Right ventricle myocardium inferior (tissue), 1 donor: ENCODE results near the gene SPRR3. TPM values are rescaled to one million over a fixed set of nuclear protein-coding genes. Genes with fewer than 3 reads are reported as not detected.
"Not testable (repeated sequence)": the region's sequence is repeated elsewhere in the genome, so short reads cannot be mapped to it uniquely, and the experiment has no call there.

ENCODE experiments used
- ATAC-seq: fragments of 200-7000 bp; cut with Tn5 transposase; one replicate; pipeline ENCODE4 v1.9.1; 2020; ENCODE audit warnings: mild to moderate bottlenecking, moderate library complexity
- DNase-seq: peaks from one replicate; pipeline ENCODE4 v3.0.0; 2021; ENCODE audit errors: missing footprints
- intact Hi-C: fragments of 100-400 bp; cut with DNase I; formaldehyde crosslinking; loops from one replicate; pipeline ENCODE4 v1.11.0; 2022
- total RNA-seq: library from RNA; stranded (reverse); fragmentation: NEBNext Ultra II Directional; extraction: Animal tissue kit (Norgen Biotek cat#: 25700); gene quantifications from one replicate; pipeline ENCODE4 v1.2.1, GENCODE V29; 2021
- donor health status: DM: no; HTN: yes; CAD: no; lungs with severe emphysema.

SPRR3 gene
- total RNA-seq, 1 donor from 2014 or later, result not detected

GRCh38 chr1:152981146-152981871 lies 20.2 kb upstream of the SPRR3 start:
- ATAC-seq, result no peak
- no peak for DNase-seq
- intact Hi-C loops, result no loop called here

GRCh38 chr1:152982076-152982475 lies 19.5 kb upstream of the SPRR3 start:
- ATAC-seq (no peak), DNase-seq (no peak)
- intact Hi-C loops, result no loop called here

- DNase-seq (no peak), ATAC-seq (no peak)
- intact Hi-C loops, result no loop called here
Observed at GRCh38 chr1:152983234-152983633, 18.3 kb upstream of the SPRR3 start.

- no peak for ATAC-seq
- intact Hi-C loops, result no loop called here
- DNase-seq, result no peak
Observed at GRCh38 chr1:152983743-152984142, 17.8 kb upstream of the SPRR3 start, which contains the start of gene SPRR1A. SPRR1A (plus strand) TSS chr1:152984081; CDS start chr1:152985231, 1,150 bp downstream.

GRCh38 chr1:152986578-152986977 lies 15.0 kb upstream of the SPRR3 start:
- ATAC-seq (no peak), DNase-seq (no peak)
- intact Hi-C loops, result no loop called here

- intact Hi-C loops, result no loop called here
- DNase-seq (no peak), ATAC-seq (no peak)
Observed at GRCh38 chr1:152993186-152993585, 8.4 kb upstream of the SPRR3 start.

- DNase-seq (no peak), ATAC-seq (no peak)
- intact Hi-C loops, result no loop called here
Observed at GRCh38 chr1:152995842-152996241, 5.7 kb upstream of the SPRR3 start.

GRCh38 chr1:152996633-152997400 lies 4.7 kb upstream of the SPRR3 start:
- intact Hi-C loops, result no loop called here
- ATAC-seq, result no peak
- DNase-seq, result no peak

GRCh38 chr1:152997901-152998300 lies 3.6 kb upstream of the SPRR3 start:
- intact Hi-C loops, result no loop called here
- ATAC-seq (no peak), DNase-seq (no peak)

GRCh38 chr1:152998476-152998875 lies 3.1 kb upstream of the SPRR3 start:
- intact Hi-C loops, result no loop called here
- ATAC-seq (no peak), DNase-seq (no peak)

- ATAC-seq, result no peak
- intact Hi-C loops, result no loop called here
- no peak for DNase-seq
Observed at GRCh38 chr1:152999818-153000217, 1.7 kb upstream of the SPRR3 start.

- intact Hi-C loops, result no loop called here
- DNase-seq (no peak), ATAC-seq (no peak)
Observed at GRCh38 chr1:153000294-153000693, 1.3 kb upstream of the SPRR3 start.

- ATAC-seq, intact Hi-C loops, DNase-seq: not testable (repeated sequence)
Observed at GRCh38 chr1:153011235-153011758, 9.7 kb downstream of the SPRR3 start.

- intact Hi-C loops, ATAC-seq, DNase-seq: not testable (repeated sequence)
Observed at GRCh38 chr1:153021829-153022228, 20.3 kb downstream of the SPRR3 start.

GRCh38 chr1:153022340-153022739 lies 20.8 kb downstream of the SPRR3 start:
- DNase-seq, intact Hi-C loops, ATAC-seq: not testable (repeated sequence)

GRCh38 chr1:153023109-153023508 lies 21.6 kb downstream of the SPRR3 start:
- intact Hi-C loops, result no loop called here
- DNase-seq (no peak), ATAC-seq (no peak)

GRCh38 chr1:153024413-153024812 lies 22.9 kb downstream of the SPRR3 start:
- ATAC-seq (no peak), DNase-seq (no peak)
- intact Hi-C loops, result no loop called here

- intact Hi-C loops, result no loop called here
- ATAC-seq, result no peak
- no peak for DNase-seq
Observed at GRCh38 chr1:153025797-153026196, 24.2 kb downstream of the SPRR3 start.

GRCh38 chr1:153028766-153029165 lies 27.2 kb downstream of the SPRR3 start:
- DNase-seq (no peak), ATAC-seq (no peak)
- intact Hi-C loops, result no loop called here

- intact Hi-C loops, result no loop called here
- ATAC-seq, result no peak
Observed at GRCh38 chr1:153030895-153031294, 29.3 kb downstream of the SPRR3 start, which contains the start of gene SPRR1B. SPRR1B (plus strand) TSS chr1:153031203; CDS start chr1:153032346, 1,143 bp downstream.

More at GRCh38 chr1:153030895-153031294, 29.3 kb downstream of the SPRR3 start, which contains the start of gene SPRR1B:
- no peak for DNase-seq
